GM23248 (cell line): ENCODE data around the gene KCNT1.

Experiments used
- EZH2 ChIP-seq: fragments of 200-600 bp; sonication (generic); IDR thresholded peaks from 2 replicates; pipeline ENCODE4 v1.6.1; 2018; ENCODE audit warnings: antibody characterized with exemption, mild to moderate bottlenecking; ENCODE audit not compliant: insufficient read depth, poor library complexity, severe bottlenecking
- EZH2phosphoT487 ChIP-seq: fragments of 200-600 bp; sonication (generic); IDR thresholded peaks from 2 replicates; pipeline ENCODE4 v1.6.1; 2018; ENCODE audit warnings: antibody characterized with exemption, moderate library complexity, mild to moderate bottlenecking, low read depth; ENCODE audit not compliant: insufficient read depth

- no peak for TF ChIP-seq EZH2
- TF ChIP-seq EZH2phosphoT487 = no peak
Measured at GRCh38 chr9:135766251-135766650, 64.3 kb downstream of the KCNT1 start.
